ENCODE measurements around the gene EIF2AK2.

DNA sequence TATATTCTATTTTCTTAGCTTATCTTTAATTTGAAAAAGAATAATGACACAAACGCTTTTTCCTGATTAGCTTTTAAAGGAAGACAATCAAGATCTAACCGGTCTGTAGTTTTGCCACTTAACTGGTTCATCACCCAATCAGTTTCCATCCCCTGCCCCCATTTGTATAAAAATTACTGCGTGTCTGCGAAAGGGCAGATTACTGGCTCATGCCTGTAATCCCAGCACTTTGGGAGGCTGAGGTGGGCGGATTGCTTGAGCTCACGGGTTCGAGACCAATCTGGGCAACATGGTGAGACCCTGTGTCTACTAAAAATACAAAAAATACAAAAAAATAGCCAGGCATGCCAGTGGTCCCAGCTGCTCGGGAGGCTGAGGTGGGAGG is 41.9 kb upstream of the EIF2AK2 start:
- TF ChIP-seq, protein P1, sequence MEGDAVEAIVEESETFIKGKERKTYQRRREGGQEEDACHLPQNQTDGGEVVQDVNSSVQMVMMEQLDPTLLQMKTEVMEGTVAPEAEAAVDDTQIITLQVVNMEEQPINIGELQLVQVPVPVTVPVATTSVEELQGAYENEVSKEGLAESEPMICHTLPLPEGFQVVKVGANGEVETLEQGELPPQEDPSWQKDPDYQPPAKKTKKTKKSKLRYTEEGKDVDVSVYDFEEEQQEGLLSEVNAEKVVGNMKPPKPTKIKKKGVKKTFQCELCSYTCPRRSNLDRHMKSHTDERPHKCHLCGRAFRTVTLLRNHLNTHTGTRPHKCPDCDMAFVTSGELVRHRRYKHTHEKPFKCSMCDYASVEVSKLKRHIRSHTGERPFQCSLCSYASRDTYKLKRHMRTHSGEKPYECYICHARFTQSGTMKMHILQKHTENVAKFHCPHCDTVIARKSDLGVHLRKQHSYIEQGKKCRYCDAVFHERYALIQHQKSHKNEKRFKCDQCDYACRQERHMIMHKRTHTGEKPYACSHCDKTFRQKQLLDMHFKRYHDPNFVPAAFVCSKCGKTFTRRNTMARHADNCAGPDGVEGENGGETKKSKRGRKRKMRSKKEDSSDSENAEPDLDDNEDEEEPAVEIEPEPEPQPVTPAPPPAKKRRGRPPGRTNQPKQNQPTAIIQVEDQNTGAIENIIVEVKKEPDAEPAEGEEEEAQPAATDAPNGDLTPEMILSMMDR (IDR thresholded peaks at IDR 0.05): no peak
- TF ChIP-seq POLR2A (IDR thresholded peaks at IDR 0.05): no peak

Data from esophagus squamous epithelium (tissue), 4 donors.